Fibroblast of lung (primary cell): ENCODE data around the gene UBAC1. TPM values are rescaled to one million over a fixed set of nuclear protein-coding genes. Genes with fewer than 3 reads are reported as not detected.

ENCODE experiments used
- DNase-seq, 2 donors: peaks; one replicate each; pipeline versions ENCODE4 v3.0.0 to v3.0.0-alpha.2; 2010; ENCODE audit warnings: low read depth in 2 of 2
- H2AFZ ChIP-seq: 2 replicates; pipeline ENCODE4 v1.5.1; 2012; ENCODE audit warnings: low read length, control low read depth, inconsistent platforms
- H3K27ac ChIP-seq: 2 replicates; pipeline ENCODE4 v1.5.1; 2011; ENCODE audit warnings: low read length, control low read depth; ENCODE audit not compliant: insufficient read depth
- H3K27me3 ChIP-seq: 2 replicates; pipeline ENCODE4 v1.5.1; 2011; ENCODE audit warnings: mild to moderate bottlenecking, low read length; ENCODE audit not compliant: control insufficient read depth, insufficient read depth
- H3K36me3 ChIP-seq: 2 replicates; pipeline ENCODE4 v1.5.1; 2011; ENCODE audit warnings: low read length; ENCODE audit not compliant: control insufficient read depth, insufficient read depth
- H3K4me1 ChIP-seq: 2 replicates; pipeline ENCODE4 v1.5.1; 2011; ENCODE audit warnings: low read length; ENCODE audit not compliant: control insufficient read depth, insufficient read depth; ENCODE audit errors: extremely low read depth
- H3K4me2 ChIP-seq: 2 replicates; pipeline ENCODE4 v1.5.1; 2011; ENCODE audit warnings: low read length, control low read depth; ENCODE audit not compliant: insufficient read depth; ENCODE audit errors: extremely low read depth
- H3K4me3 ChIP-seq, 4 experiments: fragments of 200-600 bp in 1 of 4; sonication (generic) in 1 of 4; replicated peaks in 1 of 4; 2 replicates each; pipeline ENCODE4 v1.5.1; 2011 to 2016; ENCODE audit warnings: low read length in 4 of 4, low read depth in 3 of 4, mild to moderate bottlenecking in 3 of 4, control low read depth in 2 of 4, inconsistent platforms in 1 of 4, mixed read lengths in 1 of 4; ENCODE audit not compliant: insufficient read depth in 1 of 4; ENCODE audit errors: control extremely low read depth in 1 of 4
- H3K79me2 ChIP-seq: 2 replicates; pipeline ENCODE4 v1.5.1; 2012; ENCODE audit warnings: mild to moderate bottlenecking, low read length, inconsistent platforms; ENCODE audit not compliant: control insufficient read depth, insufficient read depth
- H3K9ac ChIP-seq: 2 replicates; pipeline ENCODE4 v1.5.1; 2011; ENCODE audit warnings: mild to moderate bottlenecking, low read length, control low read depth; ENCODE audit not compliant: insufficient read depth
- H3K9me3 ChIP-seq: 2 replicates; pipeline ENCODE4 v1.5.1; 2012; ENCODE audit warnings: low read depth, low read length; ENCODE audit not compliant: control insufficient read depth, insufficient read depth
- H4K20me1 ChIP-seq: 2 replicates; pipeline ENCODE4 v1.5.1; 2011; ENCODE audit warnings: low read length; ENCODE audit not compliant: control insufficient read depth, insufficient read depth; ENCODE audit errors: extremely low read depth
- EZH2 ChIP-seq: IDR thresholded peaks from 2 replicates; pipeline ENCODE4 v1.5.1; 2012; ENCODE audit warnings: low read length, control low read depth, mild to moderate bottlenecking; ENCODE audit errors: missing control alignments
- polyA plus RNA-seq, 2 donors: library from polyadenylated mRNA; depleted of rRNA in 1 of 2; stranded (reverse) in 1 of 2; unstranded in 1 of 2; fragments of >200 nt; gene quantifications; 2 replicates each; pipeline ENCODE4 v1.2.1, GENCODE V29; 2011 to 2012; ENCODE audit warnings: missing spikeins in 1 of 2
- total RNA-seq: library from RNA; depleted of rRNA; stranded (reverse); fragments of >200 nt; gene quantifications from 2 replicates; pipeline ENCODE4 v1.2.1, GENCODE V29; 2014
- TF ChIP-seq, protein P1 (sequence below), 2 donors: IDR thresholded peaks in 1 of 2; conservative IDR thresholded peaks in 1 of 2; 1 replicate in 1 of 2; 2 replicates in 1 of 2; pipeline ENCODE4 v1.5.1; 2011 to 2012; ENCODE audit warnings: low read length in 2 of 2, control low read depth in 1 of 2, inconsistent platforms in 1 of 2, low read depth in 1 of 2, mild to moderate bottlenecking in 1 of 2

Gene UBAC1
- total and polyA plus RNA-seq, 2 donors (not counting 1 experiment from before 2014, with no cell fraction given) = 26.8 to 30.6 TPM

GRCh38 chr9:136007276-136007933, 46.2 kb upstream of the UBAC1 start:
- Histone ChIP-seq H3K27me3 (no peaks in the 10 kb centered on the region), H3K4me3 (no peak overlapping the region), H3K9ac (no peak overlapping the region), H3K9me3 (no peaks in the 10 kb centered on the region), H4K20me1 (no peaks in the 10 kb centered on the region), H3K36me3 (peaks cover 9% of the 10 kb centered on the region), H3K79me2 (no peaks in the 10 kb centered on the region), H3K4me2 (no peak overlapping the region), H3K27ac (no peak overlapping the region), H3K4me1 (peaks cover 20% of the 10 kb centered on the region), H2AFZ (no peak overlapping the region)
- TF ChIP-seq, protein P1, sequence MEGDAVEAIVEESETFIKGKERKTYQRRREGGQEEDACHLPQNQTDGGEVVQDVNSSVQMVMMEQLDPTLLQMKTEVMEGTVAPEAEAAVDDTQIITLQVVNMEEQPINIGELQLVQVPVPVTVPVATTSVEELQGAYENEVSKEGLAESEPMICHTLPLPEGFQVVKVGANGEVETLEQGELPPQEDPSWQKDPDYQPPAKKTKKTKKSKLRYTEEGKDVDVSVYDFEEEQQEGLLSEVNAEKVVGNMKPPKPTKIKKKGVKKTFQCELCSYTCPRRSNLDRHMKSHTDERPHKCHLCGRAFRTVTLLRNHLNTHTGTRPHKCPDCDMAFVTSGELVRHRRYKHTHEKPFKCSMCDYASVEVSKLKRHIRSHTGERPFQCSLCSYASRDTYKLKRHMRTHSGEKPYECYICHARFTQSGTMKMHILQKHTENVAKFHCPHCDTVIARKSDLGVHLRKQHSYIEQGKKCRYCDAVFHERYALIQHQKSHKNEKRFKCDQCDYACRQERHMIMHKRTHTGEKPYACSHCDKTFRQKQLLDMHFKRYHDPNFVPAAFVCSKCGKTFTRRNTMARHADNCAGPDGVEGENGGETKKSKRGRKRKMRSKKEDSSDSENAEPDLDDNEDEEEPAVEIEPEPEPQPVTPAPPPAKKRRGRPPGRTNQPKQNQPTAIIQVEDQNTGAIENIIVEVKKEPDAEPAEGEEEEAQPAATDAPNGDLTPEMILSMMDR (conservative IDR thresholded peaks at IDR 0.05 in 1 of 2, IDR thresholded peaks at IDR 0.05 in 1 of 2; ENCODE audit: low read depth in 1 of 2, low read length in 2 of 2) = no peak
- TF ChIP-seq EZH2 = no peak
- peak in 1 of 2 donors; percentile 18 for DNase-seq

DNA sequence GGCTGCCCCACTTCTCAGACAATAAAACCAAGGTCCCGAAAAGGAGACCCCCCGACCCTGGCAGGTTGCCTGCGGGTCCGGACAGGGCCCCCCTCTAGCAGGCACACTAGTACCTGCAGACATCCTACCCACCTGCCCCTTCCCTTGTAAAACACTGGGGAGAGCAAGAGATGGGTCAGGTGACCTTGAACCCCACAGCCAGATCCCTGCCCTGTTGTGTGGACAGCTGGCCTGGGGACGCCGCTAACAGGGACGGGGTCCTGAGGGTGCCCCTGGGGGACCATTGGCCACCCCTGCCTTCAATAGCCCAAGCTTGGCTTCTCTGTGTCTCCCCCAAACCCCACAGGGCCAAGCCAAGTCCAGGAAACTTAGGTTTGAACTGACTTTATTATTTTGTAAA, 45.0 kb upstream of the UBAC1 start:
- Histone ChIP-seq H3K4me3 (no peak overlapping the region), H3K4me1 (peaks cover 14% of the 10 kb centered on the region), H2AFZ (no peak overlapping the region), H3K9ac (no peak overlapping the region), H4K20me1 (no peaks in the 10 kb centered on the region), H3K36me3 (peaks cover 6% of the 10 kb centered on the region), H3K79me2 (no peaks in the 10 kb centered on the region), H3K4me2 (no peak overlapping the region), H3K9me3 (no peaks in the 10 kb centered on the region), H3K27me3 (no peaks in the 10 kb centered on the region), H3K27ac (no peak overlapping the region)
- DNase-seq = no peak
- TF ChIP-seq, protein P1 (conservative IDR thresholded peaks at IDR 0.05 in 1 of 2, IDR thresholded peaks at IDR 0.05 in 1 of 2; ENCODE audit: low read depth in 1 of 2, low read length in 2 of 2) = no peak
- TF ChIP-seq EZH2 = no peak

DNA sequence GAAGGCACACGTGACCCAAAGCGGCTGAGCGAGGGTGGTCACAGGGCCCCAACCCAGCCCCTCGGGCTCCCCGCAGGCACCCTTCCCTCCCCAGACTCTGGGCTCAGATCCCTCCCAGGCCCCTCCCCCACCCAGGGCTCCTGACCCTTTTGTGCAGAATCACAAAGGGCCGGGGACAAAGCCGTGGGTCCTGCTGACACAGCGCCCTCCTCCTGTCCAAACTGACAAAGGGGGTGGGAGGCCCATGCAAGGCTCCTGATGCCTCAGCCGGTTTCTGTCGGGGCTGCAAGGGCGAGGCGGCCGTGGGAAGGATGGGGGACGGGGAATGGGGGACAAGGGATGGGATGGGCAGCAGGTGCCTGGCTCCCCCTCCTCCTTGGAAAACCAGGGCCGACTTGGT, 43.5 kb upstream of the UBAC1 start:
- Histone ChIP-seq H2AFZ (no peak overlapping the region), H3K27ac (no peak overlapping the region)

More for the DNA sequence above, 43.5 kb upstream of the UBAC1 start:
- Histone ChIP-seq H3K4me2 (no peak overlapping the region), H3K79me2 (no peaks in the 10 kb centered on the region), H3K9ac (no peak overlapping the region), H3K36me3 (peaks cover 4% of the 10 kb centered on the region), H4K20me1 (no peaks in the 10 kb centered on the region), H3K9me3 (no peaks in the 10 kb centered on the region), H3K4me1 (peaks cover 14% of the 10 kb centered on the region), H3K4me3 (no peak overlapping the region), H3K27me3 (no peaks in the 10 kb centered on the region)
- no peak for TF ChIP-seq EZH2
- TF ChIP-seq, protein P1 (conservative IDR thresholded peaks at IDR 0.05 in 1 of 2, IDR thresholded peaks at IDR 0.05 in 1 of 2; ENCODE audit: low read depth in 1 of 2, low read length in 2 of 2) = no peak
- no peak for DNase-seq
